Right atrium auricular region (tissue), 2 donors: Measurements from ENCODE around the gene ADORA1. TPM values are rescaled to one million over a fixed set of nuclear protein-coding genes. Genes with fewer than 3 reads are reported as not detected.

Experiments
- DNase-seq: peaks from one replicate; pipeline ENCODE4 v3.0.0-alpha.2; 2019; ENCODE audit warnings: low spot score
- H3K27ac ChIP-seq, 2 donors: fragments of 200-600 bp; sonication (generic); 1 replicate in 1 of 2; 2 replicates in 1 of 2; pipeline ENCODE4 v1.5.1; 2016 to 2019
- H3K27me3 ChIP-seq, 2 donors: fragments of 200-600 bp; sonication (generic); one replicate each; pipeline versions ENCODE4 v1.5.1 to v1.6.0; 2017 to 2019
- H3K36me3 ChIP-seq: fragments of 200-600 bp; sonication (generic); one replicate; pipeline ENCODE4 v1.5.1; 2016
- H3K4me1 ChIP-seq, 2 donors: fragments of 200-600 bp; sonication (generic); one replicate each; pipeline versions ENCODE4 v1.5.1 to v1.6.0; 2017 to 2019
- H3K4me3 ChIP-seq, 2 donors: fragments of 200-600 bp; sonication (generic); 1 replicate in 1 of 2; 2 replicates in 1 of 2; pipeline ENCODE4 v1.5.1; 2017 to 2019; ENCODE audit warnings: mild to moderate bottlenecking in 1 of 2, moderate library complexity in 1 of 2
- H3K9me3 ChIP-seq, 2 donors: fragments of 200-600 bp; sonication (generic); one replicate each; pipeline ENCODE4 v1.5.1; 2019
- total RNA-seq, 2 donors: library from RNA; depleted of rRNA; stranded (reverse); fragments of >200 nt; gene quantifications; one replicate each; pipeline ENCODE4 v1.1.0, GENCODE V29; 2016
- TF ChIP-seq, protein P1 (sequence below), 2 donors: fragments of 200-600 bp; sonication (generic); IDR thresholded peaks; one replicate each; pipeline ENCODE4 v1.5.1; 2019; ENCODE audit warnings: antibody characterized with exemption in 2 of 2

Gene ADORA1
- total RNA-seq, 2 donors from 2014 or later, result 9.4 to 15.1 TPM

GRCh38 chr1:203152158-203153034 lies 24.9 kb downstream of the ADORA1 start:
- TF ChIP-seq, protein P1, sequence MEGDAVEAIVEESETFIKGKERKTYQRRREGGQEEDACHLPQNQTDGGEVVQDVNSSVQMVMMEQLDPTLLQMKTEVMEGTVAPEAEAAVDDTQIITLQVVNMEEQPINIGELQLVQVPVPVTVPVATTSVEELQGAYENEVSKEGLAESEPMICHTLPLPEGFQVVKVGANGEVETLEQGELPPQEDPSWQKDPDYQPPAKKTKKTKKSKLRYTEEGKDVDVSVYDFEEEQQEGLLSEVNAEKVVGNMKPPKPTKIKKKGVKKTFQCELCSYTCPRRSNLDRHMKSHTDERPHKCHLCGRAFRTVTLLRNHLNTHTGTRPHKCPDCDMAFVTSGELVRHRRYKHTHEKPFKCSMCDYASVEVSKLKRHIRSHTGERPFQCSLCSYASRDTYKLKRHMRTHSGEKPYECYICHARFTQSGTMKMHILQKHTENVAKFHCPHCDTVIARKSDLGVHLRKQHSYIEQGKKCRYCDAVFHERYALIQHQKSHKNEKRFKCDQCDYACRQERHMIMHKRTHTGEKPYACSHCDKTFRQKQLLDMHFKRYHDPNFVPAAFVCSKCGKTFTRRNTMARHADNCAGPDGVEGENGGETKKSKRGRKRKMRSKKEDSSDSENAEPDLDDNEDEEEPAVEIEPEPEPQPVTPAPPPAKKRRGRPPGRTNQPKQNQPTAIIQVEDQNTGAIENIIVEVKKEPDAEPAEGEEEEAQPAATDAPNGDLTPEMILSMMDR (IDR thresholded peaks at IDR 0.05), result no peak
- DNase-seq, result no peak
- Histone ChIP-seq H3K9me3 (no peaks in the 10 kb centered on the region), H3K4me1 (peaks cover 0 to 45% of the 10 kb centered on the region in 2 donors), H3K27ac (no peak overlapping the region), H3K27me3 (no peaks in the 10 kb centered on the region), H3K4me3 (no peak overlapping the region), H3K36me3 (no peaks in the 10 kb centered on the region)

- no peaks in the 10 kb centered on the region for H3K9me3 ChIP-seq
- no peaks in the 10 kb centered on the region for H3K27me3 ChIP-seq
- peaks cover 0 to 44% of the 10 kb centered on the region in 2 donors for H3K4me1 ChIP-seq
- TF ChIP-seq, protein P1 (IDR thresholded peaks at IDR 0.05), result no peak
- H3K27ac ChIP-seq, result peak overlapping the region in 1 of 2 donors; percentile 26
- no peaks in the 10 kb centered on the region for H3K36me3 ChIP-seq
- no peak for DNase-seq
- no peak overlapping the region for H3K4me3 ChIP-seq
These were observed 25.8 kb downstream of the ADORA1 start for GRCh38 chr1:203153051-203153988.

DNA sequence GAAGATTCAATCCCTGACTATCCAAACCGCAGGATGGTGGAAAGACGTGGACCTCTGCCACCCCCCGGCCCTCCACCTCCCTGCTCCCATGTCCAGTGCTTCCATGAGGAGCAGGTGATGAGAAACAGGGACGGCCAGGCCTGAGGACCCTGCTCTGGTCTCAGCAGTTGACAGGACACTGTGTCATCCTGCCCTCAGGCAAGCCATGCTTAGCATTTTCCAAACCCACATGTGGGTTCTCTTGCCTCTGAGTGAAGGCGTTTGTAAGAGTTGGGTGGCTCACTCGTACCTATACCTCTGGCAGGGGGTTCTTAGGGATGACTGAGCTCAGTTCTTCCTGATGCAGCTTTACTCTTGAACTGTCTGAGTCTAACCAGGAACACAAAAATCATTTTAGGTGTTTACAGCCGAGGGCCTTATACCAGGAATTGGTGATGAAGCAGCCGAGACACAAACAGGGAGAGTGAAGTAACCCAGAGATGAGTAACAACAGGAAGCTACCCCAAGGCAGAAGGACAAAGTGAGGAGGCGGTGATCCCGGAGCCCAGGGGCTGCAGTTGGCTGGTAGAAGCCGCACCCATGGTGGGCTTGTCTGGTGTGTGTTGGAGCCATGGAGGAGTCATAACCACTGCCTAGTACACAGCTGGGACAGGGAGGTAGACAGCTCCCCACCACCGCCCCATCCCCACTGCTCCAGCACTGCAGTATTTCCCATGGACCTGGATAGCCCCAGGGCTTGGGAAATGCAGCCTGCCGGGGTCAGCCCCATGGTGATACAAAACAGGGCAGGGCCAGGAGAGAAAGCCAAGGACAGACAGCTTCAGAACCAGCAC lies 26.7 kb downstream of the ADORA1 start:
- TF ChIP-seq, protein P1 (IDR thresholded peaks at IDR 0.05), result no peak
- H3K9me3 ChIP-seq, result no peaks in the 10 kb centered on the region
- no peak overlapping the region for H3K4me3 ChIP-seq
- H3K27me3 ChIP-seq, result no peaks in the 10 kb centered on the region
- no peak overlapping the region for H3K27ac ChIP-seq
- no peaks in the 10 kb centered on the region for H3K36me3 ChIP-seq
- peaks cover 0 to 36% of the 10 kb centered on the region in 2 donors for H3K4me1 ChIP-seq
- no peak for DNase-seq

- Histone ChIP-seq H3K4me3 (no peak overlapping the region), H3K27me3 (no peaks in the 10 kb centered on the region), H3K4me1 (peaks cover 0 to 30% of the 10 kb centered on the region in 2 donors), H3K27ac (no peak overlapping the region), H3K9me3 (no peaks in the 10 kb centered on the region), H3K36me3 (no peaks in the 10 kb centered on the region)
- no peak for DNase-seq
- TF ChIP-seq, protein P1 (IDR thresholded peaks at IDR 0.05), result no peak
These were observed 28.8 kb downstream of the ADORA1 start for GRCh38 chr1:203156280-203156679.

GRCh38 chr1:203158423-203158822 lies 30.9 kb downstream of the ADORA1 start:
- H3K4me1 ChIP-seq, result peaks cover 0 to 11% of the 10 kb centered on the region in 2 donors
- H3K4me3 ChIP-seq, result no peak overlapping the region
- no peaks in the 10 kb centered on the region for H3K27me3 ChIP-seq
- TF ChIP-seq, protein P1 (IDR thresholded peaks at IDR 0.05), result no peak
- H3K9me3 ChIP-seq, result no peaks in the 10 kb centered on the region
- no peak overlapping the region for H3K27ac ChIP-seq
- H3K36me3 ChIP-seq, result no peaks in the 10 kb centered on the region
- no peak for DNase-seq
